ENCODE measurements around the gene SEC31A. TPM values are rescaled to one million over a fixed set of nuclear protein-coding genes. Genes with fewer than 3 reads are reported as not detected.

Gene SEC31A
- total and polyA plus RNA-seq, 2 donors (not counting 1 experiment from before 2014, with no cell fraction given), result 52.7 to 134 TPM

GRCh38 chr4:82848706-82849105, 42.2 kb downstream of the SEC31A start:
- ChIA-PET POLR2A (no interaction called here), CTCF (no interaction called here)
- Mint-ChIP-seq H3K27ac (no peak overlapping the region), H3K27me3 (no peaks in the 10 kb centered on the region), H3K9me3 (ENCODE audit: insufficient read depth) (no peaks in the 10 kb centered on the region), H3K4me3 (no peak overlapping the region), H3K4me1 (no peaks in the 10 kb centered on the region)
- no peak for TF ChIP-seq EZH2 (IDR thresholded peaks at IDR 0.05; ENCODE audit: borderline replicate concordance, insufficient read depth, low read depth, low read length, poor library complexity, severe bottlenecking)
- no peak for TF ChIP-seq CTCF (IDR thresholded peaks at IDR 0.05)
- H3K9ac ChIP-seq (ENCODE audit: low read length), result no peak overlapping the region
- H3K27ac ChIP-seq (ENCODE audit: low read length in 2 of 2), result no peak overlapping the region
- H3K4me1 ChIP-seq (ENCODE audit: control insufficient read depth in 2 of 2, insufficient read depth in 2 of 2, low read length in 2 of 2), result no peaks in the 10 kb centered on the region
- H3K4me2 ChIP-seq (replicated peaks; ENCODE audit: low read depth, low read length, poor library complexity, severe bottlenecking), result no peak overlapping the region
- intact Hi-C loops (cut with micrococcal nuclease), result no loop called here
- 92% methylated on average over 2 of the region's 3 CpGs for WGBS (ENCODE audit: insufficient coverage)
- ATAC-seq (ENCODE audit: low read depth) (no peak), DNase-seq (no peak)
- no peak overlapping the region for H3K4me3 ChIP-seq (ENCODE audit: control extremely low read depth in 1 of 5, extremely low read depth in 1 of 5, insufficient read depth in 1 of 5, low read depth in 2 of 5, low read length in 4 of 5)
- no peak overlapping the region for H2AFZ ChIP-seq (ENCODE audit: insufficient read depth, low read depth, low read length, poor library complexity, severe bottlenecking)
- no peaks in the 10 kb centered on the region for H3K9me3 ChIP-seq (ENCODE audit: control extremely low read depth in 1 of 3, control insufficient read depth in 2 of 3, insufficient read depth in 1 of 3, low read length in 2 of 3)
- H4K20me1 ChIP-seq (ENCODE audit: control insufficient read depth, insufficient read depth, low read length, poor library complexity, severe bottlenecking), result no peaks in the 10 kb centered on the region
- H3K79me2 ChIP-seq (ENCODE audit: control insufficient read depth, insufficient read depth, low read length), result no peaks in the 10 kb centered on the region
- peaks cover 2 to 74% of the 10 kb centered on the region in 2 experiments for H3K36me3 ChIP-seq (replicated peaks in 1 of 2; ENCODE audit: control extremely low read depth in 1 of 2, control insufficient read depth in 1 of 2, extremely low read depth in 1 of 2, insufficient read depth in 2 of 2, low read length in 1 of 2)
- no peaks in the 10 kb centered on the region for H3K27me3 ChIP-seq (replicated peaks in 1 of 4; ENCODE audit: control extremely low read depth in 1 of 4, control insufficient read depth in 3 of 4, insufficient read depth in 4 of 4, low read length in 3 of 4)

GRCh38 chr4:82842593-82842992, 48.4 kb downstream of the SEC31A start:
- Histone ChIP-seq H3K27ac (ENCODE audit: low read length in 2 of 2) (no peak overlapping the region), H3K4me2 (replicated peaks; ENCODE audit: low read depth, low read length, poor library complexity, severe bottlenecking) (no peak overlapping the region), H2AFZ (ENCODE audit: insufficient read depth, low read depth, low read length, poor library complexity, severe bottlenecking) (no peak overlapping the region), H3K9ac (ENCODE audit: low read length) (no peak overlapping the region), H3K36me3 (replicated peaks in 1 of 2; ENCODE audit: control extremely low read depth in 1 of 2, control insufficient read depth in 1 of 2, extremely low read depth in 1 of 2, insufficient read depth in 2 of 2, low read length in 1 of 2) (peaks cover 3 to 69% of the 10 kb centered on the region in 2 experiments), H3K27me3 (replicated peaks in 1 of 4; ENCODE audit: control extremely low read depth in 1 of 4, control insufficient read depth in 3 of 4, insufficient read depth in 4 of 4, low read length in 3 of 4) (no peaks in the 10 kb centered on the region), H3K4me3 (ENCODE audit: control extremely low read depth in 1 of 5, extremely low read depth in 1 of 5, insufficient read depth in 1 of 5, low read depth in 2 of 5, low read length in 4 of 5) (no peak overlapping the region), H4K20me1 (ENCODE audit: control insufficient read depth, insufficient read depth, low read length, poor library complexity, severe bottlenecking) (no peaks in the 10 kb centered on the region), H3K4me1 (ENCODE audit: control insufficient read depth in 2 of 2, insufficient read depth in 2 of 2, low read length in 2 of 2) (no peaks in the 10 kb centered on the region), H3K79me2 (ENCODE audit: control insufficient read depth, insufficient read depth, low read length) (no peaks in the 10 kb centered on the region), H3K9me3 (ENCODE audit: control extremely low read depth in 1 of 3, control insufficient read depth in 2 of 3, insufficient read depth in 1 of 3, low read length in 2 of 3) (no peaks in the 10 kb centered on the region)
- ChIA-PET CTCF (interaction anchor here (0.9 to 1.4 kb wide), 2 partner anchors 9 to 26 kb away, joined by 3 to 7 read pairs; no protein-coding TSS in a partner anchor), POLR2A (no interaction called here)
- Mint-ChIP-seq H3K27ac (no peak overlapping the region), H3K4me3 (no peak overlapping the region), H3K27me3 (no peaks in the 10 kb centered on the region), H3K9me3 (ENCODE audit: insufficient read depth) (no peaks in the 10 kb centered on the region), H3K4me1 (no peaks in the 10 kb centered on the region)
- no peak for TF ChIP-seq EZH2 (IDR thresholded peaks at IDR 0.05; ENCODE audit: borderline replicate concordance, insufficient read depth, low read depth, low read length, poor library complexity, severe bottlenecking)
- TF ChIP-seq CTCF (IDR thresholded peaks at IDR 0.05), result peak; percentile 35
- ATAC-seq (ENCODE audit: low read depth) (no peak), DNase-seq (no peak)
- intact Hi-C loops (cut with micrococcal nuclease), result loop anchor here (5.0 kb wide), 1 partner anchor 380 kb away; no protein-coding TSS in a partner anchor

Measured in B cell (primary cell).